ENCODE data around the gene IL11RA.

The IL11RA gene

GRCh38 chr9:34659592-34660253, 7.7 kb downstream of the IL11RA start:
- no peak for DNase-seq (ENCODE audit: low read depth)
- H3K4me3 ChIP-seq (ENCODE audit: low read depth, low read length), result no peak overlapping the region
- in situ Hi-C loops (cut with HindIII; ENCODE audit: low sequenced_read_pairs), result no loop called here
- TF ChIP-seq, protein P1, sequence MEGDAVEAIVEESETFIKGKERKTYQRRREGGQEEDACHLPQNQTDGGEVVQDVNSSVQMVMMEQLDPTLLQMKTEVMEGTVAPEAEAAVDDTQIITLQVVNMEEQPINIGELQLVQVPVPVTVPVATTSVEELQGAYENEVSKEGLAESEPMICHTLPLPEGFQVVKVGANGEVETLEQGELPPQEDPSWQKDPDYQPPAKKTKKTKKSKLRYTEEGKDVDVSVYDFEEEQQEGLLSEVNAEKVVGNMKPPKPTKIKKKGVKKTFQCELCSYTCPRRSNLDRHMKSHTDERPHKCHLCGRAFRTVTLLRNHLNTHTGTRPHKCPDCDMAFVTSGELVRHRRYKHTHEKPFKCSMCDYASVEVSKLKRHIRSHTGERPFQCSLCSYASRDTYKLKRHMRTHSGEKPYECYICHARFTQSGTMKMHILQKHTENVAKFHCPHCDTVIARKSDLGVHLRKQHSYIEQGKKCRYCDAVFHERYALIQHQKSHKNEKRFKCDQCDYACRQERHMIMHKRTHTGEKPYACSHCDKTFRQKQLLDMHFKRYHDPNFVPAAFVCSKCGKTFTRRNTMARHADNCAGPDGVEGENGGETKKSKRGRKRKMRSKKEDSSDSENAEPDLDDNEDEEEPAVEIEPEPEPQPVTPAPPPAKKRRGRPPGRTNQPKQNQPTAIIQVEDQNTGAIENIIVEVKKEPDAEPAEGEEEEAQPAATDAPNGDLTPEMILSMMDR (IDR thresholded peaks at IDR 0.05; ENCODE audit: low read depth, low read length, missing control alignments), result no peak

DNA sequence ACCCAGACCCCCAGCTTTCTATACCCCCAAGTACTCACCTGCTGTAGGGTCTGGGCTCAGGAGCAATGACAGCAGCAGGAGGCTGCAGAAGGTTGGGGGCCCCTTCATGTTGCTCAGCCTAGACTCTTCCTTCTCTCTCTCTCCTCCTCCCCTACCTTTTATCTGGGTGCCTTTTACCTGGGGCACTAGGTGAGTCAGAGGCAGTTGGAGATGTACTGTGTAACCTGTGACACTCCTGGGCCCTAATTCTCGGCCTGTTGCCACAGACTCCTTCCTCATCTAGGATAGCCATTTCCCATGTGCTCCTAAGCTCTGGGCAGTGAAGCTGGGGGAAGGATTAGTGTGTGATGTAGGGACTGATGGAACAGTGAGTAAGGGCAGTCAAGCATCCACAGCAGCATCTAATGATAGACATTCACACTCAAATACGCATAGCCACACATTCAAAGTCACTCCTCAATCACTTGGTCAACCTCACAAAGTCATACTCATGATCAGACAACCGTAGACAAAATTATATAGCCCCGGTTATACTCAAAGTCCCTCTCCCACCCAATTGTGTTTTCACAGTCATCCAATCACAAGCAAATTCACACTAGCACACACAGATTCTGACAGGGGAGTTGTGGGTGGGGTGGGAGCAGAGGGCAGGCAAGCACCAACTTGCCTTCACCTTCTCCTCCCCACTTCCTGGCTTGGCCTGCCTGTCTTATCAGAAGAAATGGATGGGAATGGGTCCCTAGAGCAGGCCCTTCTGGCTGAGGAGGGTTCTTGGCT, 10.7 kb downstream of the IL11RA start, which contains the start of gene CCL27:
Gene CCL27 (minus strand): TSS at position 132 of the 777 bp plus-strand sequence. CDS start 24 bp downstream, at position 108.
- no peak for DNase-seq (ENCODE audit: low read depth)
- in situ Hi-C loops (cut with HindIII; ENCODE audit: low sequenced_read_pairs), result no loop called here
- H3K4me3 ChIP-seq (ENCODE audit: low read depth, low read length), result no peak within 1 kb of the TSS
- TF ChIP-seq, protein P1 (IDR thresholded peaks at IDR 0.05; ENCODE audit: low read depth, low read length, missing control alignments), result no peak

DNA sequence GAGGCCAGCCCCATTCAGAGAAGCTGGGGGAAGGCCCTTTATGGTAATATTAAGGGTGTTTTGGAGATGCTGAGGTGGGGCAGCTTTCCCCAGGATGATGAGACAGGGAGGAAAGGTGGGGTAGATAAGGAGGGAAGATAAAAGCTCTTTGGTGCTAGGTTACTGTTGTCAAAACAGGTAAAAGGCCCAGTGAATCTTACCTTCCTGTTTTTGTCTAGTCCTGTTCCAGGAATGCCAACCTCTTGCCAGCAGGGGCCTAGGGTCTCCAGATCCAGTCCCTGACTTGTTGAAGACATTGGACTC, 11.3 kb downstream of the IL11RA start:
- DNase-seq (ENCODE audit: low read depth), result no peak
- TF ChIP-seq, protein P1 (IDR thresholded peaks at IDR 0.05; ENCODE audit: low read depth, low read length, missing control alignments), result no peak
- in situ Hi-C loops (cut with HindIII; ENCODE audit: low sequenced_read_pairs), result no loop called here
- no peak overlapping the region for H3K4me3 ChIP-seq (ENCODE audit: low read depth, low read length)

GRCh38 chr9:34664281-34665066, 12.5 kb downstream of the IL11RA start:
- in situ Hi-C loops (cut with HindIII; ENCODE audit: low sequenced_read_pairs), result no loop called here
- DNase-seq (ENCODE audit: low read depth), result peak; percentile 39

DNA sequence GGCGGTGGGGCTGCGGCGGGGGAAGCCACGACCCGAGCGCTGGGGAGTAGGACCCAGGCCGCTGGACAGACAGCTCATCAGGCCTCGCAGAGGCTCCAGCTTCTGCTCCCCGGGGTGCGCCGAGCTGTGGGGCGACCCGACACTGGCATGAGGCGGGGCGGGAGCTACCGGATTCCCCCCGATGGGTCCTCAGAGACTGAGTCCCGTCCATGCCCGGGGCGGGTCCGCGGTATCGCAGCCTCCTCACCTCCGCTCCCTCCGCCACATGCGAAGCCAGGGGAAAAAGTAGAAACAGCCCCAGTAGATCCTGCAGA, 13.0 kb downstream of the IL11RA start:
- in situ Hi-C loops (cut with HindIII; ENCODE audit: low sequenced_read_pairs), result no loop called here
- no peak for DNase-seq (ENCODE audit: low read depth)
- H3K4me3 ChIP-seq (ENCODE audit: low read depth, low read length), result peak overlapping the region; percentile 73
- TF ChIP-seq, protein P1 (IDR thresholded peaks at IDR 0.05; ENCODE audit: low read depth, low read length, missing control alignments), result no peak

More at GRCh38 chr9:34664281-34665066, 12.5 kb downstream of the IL11RA start:
- TF ChIP-seq, protein P1 (IDR thresholded peaks at IDR 0.05; ENCODE audit: low read depth, low read length, missing control alignments), result peak; percentile 99
- peak overlapping the region; percentile 73 for H3K4me3 ChIP-seq (ENCODE audit: low read depth, low read length)

GRCh38 chr9:34665381-34666250, 13.6 kb downstream of the IL11RA start:
- TF ChIP-seq, protein P1 (IDR thresholded peaks at IDR 0.05; ENCODE audit: low read depth, low read length, missing control alignments), result no peak
- peak overlapping the region; percentile 73 for H3K4me3 ChIP-seq (ENCODE audit: low read depth, low read length)
- in situ Hi-C loops (cut with HindIII; ENCODE audit: low sequenced_read_pairs), result no loop called here
- peak; percentile 90 for DNase-seq (ENCODE audit: low read depth)

Data from astrocyte of the cerebellum (primary cell).